ENCODE results near the gene ATP10D. TPM values are rescaled to one million over a fixed set of nuclear protein-coding genes. Genes with fewer than 3 reads are reported as not detected.
"Not testable (repeated sequence)": the region's sequence is repeated elsewhere in the genome, so short reads cannot be mapped to it uniquely, and the experiment has no call there.

The ATP10D gene
- total RNA-seq, 4 donors from 2014 or later = 28.6 to 41.0 (median 34.6) TPM

- Histone ChIP-seq H3K36me3 (no peaks in the 10 kb centered on the region), H3K27me3 (no peaks in the 10 kb centered on the region), H3K27ac (no peak overlapping the region), H3K4me1 (peaks cover 9% of the 10 kb centered on the region), H3K9me3 (no peaks in the 10 kb centered on the region), H3K4me3 (no peak overlapping the region)
- no peak for DNase-seq (ENCODE audit: low spot score in 2 of 2)
- WGBS = 74% methylated on average over 3 of the region's 3 CpGs
- no peak for TF ChIP-seq CTCF (IDR thresholded peaks at IDR 0.05)
- TF ChIP-seq POLR2A (IDR thresholded peaks at IDR 0.05) = no peak
- TF ChIP-seq POLR2AphosphoS5 (IDR thresholded peaks at IDR 0.05) = no peak
- no peak for TF ChIP-seq EP300 (IDR thresholded peaks at IDR 0.05)
Observed at GRCh38 chr4:47505666-47506065, 20.6 kb downstream of the ATP10D start.

- no peak for DNase-seq (ENCODE audit: low spot score in 2 of 2)
- WGBS = 43% methylated on average over 2 of the region's 2 CpGs
- no peak overlapping the region for H3K27ac ChIP-seq
Observed at GRCh38 chr4:47510506-47511143, 25.6 kb downstream of the ATP10D start.

GRCh38 chr4:47513461-47513860, 28.4 kb downstream of the ATP10D start:
- 91% methylated on average over 1 of the region's 1 CpG for WGBS

More at GRCh38 chr4:47510506-47511143, 25.6 kb downstream of the ATP10D start:
- Histone ChIP-seq H3K4me3 (no peak overlapping the region), H3K27me3 (no peaks in the 10 kb centered on the region), H3K9me3 (no peaks in the 10 kb centered on the region), H3K4me1 (peaks cover 12% of the 10 kb centered on the region), H3K36me3 (peaks cover 20% of the 10 kb centered on the region)
- TF ChIP-seq POLR2A (IDR thresholded peaks at IDR 0.05) = no peak
- TF ChIP-seq EP300 (IDR thresholded peaks at IDR 0.05) = no peak

GRCh38 chr4:47519239-47519883, 34.3 kb downstream of the ATP10D start:
- Histone ChIP-seq H3K27ac (no peak overlapping the region), H3K36me3 (peaks cover 19% of the 10 kb centered on the region), H3K9me3 (no peaks in the 10 kb centered on the region), H3K4me1 (no peaks in the 10 kb centered on the region), H3K27me3 (no peaks in the 10 kb centered on the region), H3K4me3 (no peak overlapping the region)
- WGBS = 68% methylated on average over 3 of the region's 3 CpGs
- TF ChIP-seq POLR2A (IDR thresholded peaks at IDR 0.05) (no peak), EP300 (IDR thresholded peaks at IDR 0.05) (no peak)
- DNase-seq (ENCODE audit: low spot score in 2 of 2) = no peak

More at GRCh38 chr4:47513461-47513860, 28.4 kb downstream of the ATP10D start:
- Histone ChIP-seq H3K9me3 (no peaks in the 10 kb centered on the region), H3K4me1 (peaks cover 12% of the 10 kb centered on the region), H3K36me3 (peaks cover 20% of the 10 kb centered on the region), H3K27ac (no peak overlapping the region), H3K27me3 (no peaks in the 10 kb centered on the region), H3K4me3 (no peak overlapping the region)
- TF ChIP-seq CTCF (IDR thresholded peaks at IDR 0.05) = no peak
- TF ChIP-seq EP300 (IDR thresholded peaks at IDR 0.05) = no peak
- no peak for TF ChIP-seq POLR2AphosphoS5 (IDR thresholded peaks at IDR 0.05)
- TF ChIP-seq POLR2A (IDR thresholded peaks at IDR 0.05) = no peak
- DNase-seq (ENCODE audit: low spot score in 2 of 2) = no peak

- peaks cover 31% of the 10 kb centered on the region for H3K36me3 ChIP-seq
- no peaks in the 10 kb centered on the region for H3K27me3 ChIP-seq
- no peak for TF ChIP-seq POLR2A (IDR thresholded peaks at IDR 0.05)
- no peak for TF ChIP-seq CTCF (IDR thresholded peaks at IDR 0.05)
- TF ChIP-seq POLR2AphosphoS5 (IDR thresholded peaks at IDR 0.05) = no peak
- TF ChIP-seq EP300 (IDR thresholded peaks at IDR 0.05) = no peak
- H3K4me1 ChIP-seq = peaks cover 8% of the 10 kb centered on the region
- no peak for DNase-seq (ENCODE audit: low spot score in 2 of 2)
- peak overlapping the region; percentile 57 for H3K27ac ChIP-seq
- 68% methylated on average over 5 of the region's 5 CpGs for WGBS
- no peaks in the 10 kb centered on the region for H3K9me3 ChIP-seq
- no peak overlapping the region for H3K4me3 ChIP-seq
Observed at GRCh38 chr4:47525154-47525819, 40.2 kb downstream of the ATP10D start.

- Histone ChIP-seq H3K27ac (no peak overlapping the region), H3K36me3 (peaks cover 31% of the 10 kb centered on the region)
- TF ChIP-seq POLR2A (IDR thresholded peaks at IDR 0.05) (no peak), EP300 (IDR thresholded peaks at IDR 0.05) (no peak), POLR2AphosphoS5 (IDR thresholded peaks at IDR 0.05) (no peak), CTCF (IDR thresholded peaks at IDR 0.05) (no peak)
Observed at GRCh38 chr4:47526281-47526680, 41.2 kb downstream of the ATP10D start.

GRCh38 chr4:47528646-47529045, 43.6 kb downstream of the ATP10D start:
- H3K36me3 ChIP-seq = peaks cover 24% of the 10 kb centered on the region
- DNase-seq (ENCODE audit: low spot score in 2 of 2); H3K9me3 ChIP-seq; H3K4me3 ChIP-seq; H3K27me3 ChIP-seq; H3K27ac ChIP-seq: not testable (repeated sequence)
- WGBS = 90% methylated on average over 3 of the region's 3 CpGs
- peaks cover 21% of the 10 kb centered on the region for H3K4me1 ChIP-seq

More at GRCh38 chr4:47526281-47526680, 41.2 kb downstream of the ATP10D start:
- H3K27me3 ChIP-seq = no peaks in the 10 kb centered on the region
- no peak overlapping the region for H3K4me3 ChIP-seq
- no peak for DNase-seq (ENCODE audit: low spot score in 2 of 2)
- no peaks in the 10 kb centered on the region for H3K9me3 ChIP-seq
- H3K4me1 ChIP-seq = peaks cover 10% of the 10 kb centered on the region
